WERI-Rb-1 (cell line): Measurements from ENCODE around the gene EOMES.

Experiments used
- DNase-seq: peaks from one replicate; pipeline ENCODE4 v3.0.0-alpha.2; 2020
- H3K27ac ChIP-seq: fragments of 250-450 bp; sonication (Bioruptor Pico); 2 replicates; pipeline ENCODE4 v1.5.1; 2020; ENCODE audit warnings: mild to moderate bottlenecking, moderate library complexity
- H3K27me3 ChIP-seq: fragments of 250-450 bp; sonication (Bioruptor Pico); 2 replicates; pipeline ENCODE4 v1.5.1; 2021; ENCODE audit warnings: mild to moderate bottlenecking, low read depth, moderate library complexity; ENCODE audit not compliant: insufficient read depth, severe bottlenecking
- H3K36me3 ChIP-seq: fragments of 250-450 bp; sonication (Bioruptor Pico); 2 replicates; pipeline ENCODE4 v1.5.1; 2020; ENCODE audit warnings: mild to moderate bottlenecking, moderate library complexity
- H3K4me3 ChIP-seq: 2 replicates; pipeline ENCODE4 v1.5.1; 2011; ENCODE audit warnings: low read depth, mild to moderate bottlenecking, control low read depth, low read length
- H3K9me3 ChIP-seq: fragments of 250-450 bp; sonication (Bioruptor Pico); 2 replicates; pipeline ENCODE4 v1.5.1; 2021; ENCODE audit warnings: mild to moderate bottlenecking, moderate library complexity; ENCODE audit not compliant: severe bottlenecking
- TF ChIP-seq, protein P1 (sequence below): IDR thresholded peaks from 2 replicates; pipeline ENCODE4 v1.5.1; 2011; ENCODE audit warnings: low read depth, mild to moderate bottlenecking, control low read depth, inconsistent platforms, low read length

The EOMES gene

DNA sequence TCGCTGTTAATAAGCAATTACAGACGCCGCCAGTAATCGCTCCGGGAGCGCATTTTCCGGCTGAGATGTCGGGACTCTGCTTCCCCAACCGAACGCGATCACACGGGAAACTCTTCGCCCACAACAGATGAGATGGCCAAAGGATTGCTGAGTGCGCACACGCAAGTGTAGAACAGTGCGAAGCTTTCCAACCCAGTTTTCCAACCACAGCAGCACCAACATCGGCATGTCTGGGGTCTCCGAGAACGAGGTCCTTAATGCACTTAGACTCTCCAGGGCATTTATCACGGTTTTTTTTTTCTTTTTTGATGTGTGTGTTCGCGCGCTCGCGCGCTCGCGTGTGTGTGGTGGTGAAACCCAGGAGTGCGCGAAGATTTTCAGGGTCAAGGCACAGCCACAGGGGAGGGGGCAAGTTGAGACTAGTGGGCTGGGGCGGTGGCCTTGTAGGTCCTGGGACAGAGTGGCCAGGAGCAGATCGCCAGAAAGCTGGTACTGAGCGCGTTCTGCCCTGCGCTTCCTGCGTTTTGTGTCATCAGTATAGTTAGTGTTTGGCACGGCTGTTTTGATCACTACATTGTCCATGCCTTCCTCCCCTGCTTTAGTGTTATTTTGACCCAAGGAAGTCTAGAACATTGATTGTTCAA, 1.8 kb upstream of the EOMES start:
- TF ChIP-seq, protein P1, sequence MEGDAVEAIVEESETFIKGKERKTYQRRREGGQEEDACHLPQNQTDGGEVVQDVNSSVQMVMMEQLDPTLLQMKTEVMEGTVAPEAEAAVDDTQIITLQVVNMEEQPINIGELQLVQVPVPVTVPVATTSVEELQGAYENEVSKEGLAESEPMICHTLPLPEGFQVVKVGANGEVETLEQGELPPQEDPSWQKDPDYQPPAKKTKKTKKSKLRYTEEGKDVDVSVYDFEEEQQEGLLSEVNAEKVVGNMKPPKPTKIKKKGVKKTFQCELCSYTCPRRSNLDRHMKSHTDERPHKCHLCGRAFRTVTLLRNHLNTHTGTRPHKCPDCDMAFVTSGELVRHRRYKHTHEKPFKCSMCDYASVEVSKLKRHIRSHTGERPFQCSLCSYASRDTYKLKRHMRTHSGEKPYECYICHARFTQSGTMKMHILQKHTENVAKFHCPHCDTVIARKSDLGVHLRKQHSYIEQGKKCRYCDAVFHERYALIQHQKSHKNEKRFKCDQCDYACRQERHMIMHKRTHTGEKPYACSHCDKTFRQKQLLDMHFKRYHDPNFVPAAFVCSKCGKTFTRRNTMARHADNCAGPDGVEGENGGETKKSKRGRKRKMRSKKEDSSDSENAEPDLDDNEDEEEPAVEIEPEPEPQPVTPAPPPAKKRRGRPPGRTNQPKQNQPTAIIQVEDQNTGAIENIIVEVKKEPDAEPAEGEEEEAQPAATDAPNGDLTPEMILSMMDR = no peak
- Histone ChIP-seq H3K27me3 (peaks cover 86% of the 10 kb centered on the region), H3K36me3 (no peaks in the 10 kb centered on the region), H3K9me3 (no peaks in the 10 kb centered on the region), H3K4me3 (no peak overlapping the region), H3K27ac (no peak overlapping the region)
- DNase-seq = no peak

DNA sequence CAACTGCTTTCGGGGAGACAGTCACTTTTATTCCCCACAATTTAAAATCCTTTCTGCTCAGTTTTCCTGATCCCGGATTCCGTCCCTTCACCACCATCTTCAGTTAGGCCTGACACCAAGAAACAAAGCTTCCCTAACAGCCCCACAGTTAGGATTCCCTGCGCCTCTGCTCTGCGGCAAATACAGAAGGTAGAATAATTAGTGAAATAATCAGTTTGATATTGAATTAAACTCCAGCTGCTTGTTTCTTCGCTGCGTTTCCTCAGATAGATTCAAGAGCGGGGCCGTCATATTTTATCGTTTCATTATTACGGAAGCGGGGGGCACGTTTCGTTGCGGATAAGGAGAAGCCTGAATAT, 1.3 kb upstream of the EOMES start:
- Histone ChIP-seq H3K9me3 (no peaks in the 10 kb centered on the region), H3K27me3 (peaks cover 86% of the 10 kb centered on the region), H3K4me3 (no peak overlapping the region), H3K36me3 (no peaks in the 10 kb centered on the region), H3K27ac (no peak overlapping the region)
- no peak for DNase-seq
- TF ChIP-seq, protein P1 = no peak

DNA sequence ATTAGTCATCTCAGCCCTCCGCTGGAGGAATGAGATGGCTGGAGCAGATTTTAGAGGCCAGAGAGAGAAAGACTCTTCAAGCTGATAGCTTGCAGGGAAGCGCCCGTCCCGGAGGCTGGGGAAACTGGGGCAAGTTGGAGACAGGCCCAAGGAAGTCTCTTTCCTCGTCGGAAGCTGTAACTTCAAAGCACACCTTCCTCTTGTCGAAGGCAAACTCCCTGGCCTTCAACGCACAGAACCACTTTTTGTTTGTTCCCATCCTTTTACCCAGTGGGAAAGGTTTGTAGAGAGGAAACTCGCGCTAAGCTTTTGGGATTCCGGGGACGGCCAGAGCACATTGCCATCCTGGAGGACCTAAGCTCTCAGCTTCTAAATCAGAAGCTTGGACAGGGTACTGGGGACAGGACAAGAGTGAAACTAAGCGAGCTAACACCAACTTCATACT, 900 bp upstream of the EOMES start:
- DNase-seq = no peak
- H3K27me3 ChIP-seq = peaks cover 86% of the 10 kb centered on the region
- H3K4me3 ChIP-seq = peak overlapping the region; percentile 48
- H3K9me3 ChIP-seq = no peaks in the 10 kb centered on the region
- TF ChIP-seq, protein P1 = no peak
- no peaks in the 10 kb centered on the region for H3K36me3 ChIP-seq
- H3K27ac ChIP-seq = no peak overlapping the region

DNA sequence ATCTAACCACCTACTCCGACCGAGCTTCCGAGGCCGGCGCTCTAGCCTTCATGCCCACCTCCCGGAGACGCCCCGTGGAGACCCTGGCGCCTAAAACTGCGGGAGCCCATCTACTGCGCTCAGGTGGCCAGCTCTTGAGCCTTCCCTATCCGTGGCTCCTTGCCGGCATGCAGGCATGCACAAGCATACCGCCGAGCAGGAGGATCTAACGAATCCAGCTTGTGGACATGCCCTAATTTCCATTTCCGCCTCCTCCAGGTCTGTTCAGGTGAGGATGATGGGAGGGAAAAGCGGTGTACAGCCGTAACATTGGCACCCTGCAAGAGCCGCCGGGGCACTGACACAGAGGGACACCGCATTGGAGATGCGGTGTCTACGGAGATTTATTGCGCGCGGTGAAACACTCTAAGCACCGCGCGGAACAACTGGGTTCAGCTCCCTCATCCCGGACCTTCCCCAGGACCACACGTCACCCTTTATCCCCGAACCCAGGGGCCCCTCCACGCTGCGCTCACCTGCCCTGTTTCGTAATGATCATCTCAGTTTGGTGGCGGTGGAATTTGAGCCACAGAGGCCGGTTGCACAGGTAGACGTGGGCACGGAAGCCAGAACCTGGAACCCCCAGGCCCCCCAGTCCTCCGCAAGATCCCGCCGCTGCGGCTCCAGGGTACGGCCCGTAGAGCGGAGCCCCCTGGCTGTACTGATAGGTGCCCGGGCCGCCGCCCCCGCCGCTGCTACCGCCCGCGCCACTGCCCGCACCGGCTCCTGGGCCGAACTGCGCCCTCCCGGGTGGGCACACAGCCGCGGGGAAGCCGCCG, 1.0 kb downstream of the EOMES start:
- Histone ChIP-seq H3K27ac (no peak overlapping the region), H3K27me3 (peaks cover 89% of the 10 kb centered on the region), H3K9me3 (no peaks in the 10 kb centered on the region), H3K36me3 (no peaks in the 10 kb centered on the region), H3K4me3 (peak overlapping the region; percentile 48)
- DNase-seq = no peak
- TF ChIP-seq, protein P1 = no peak

DNA sequence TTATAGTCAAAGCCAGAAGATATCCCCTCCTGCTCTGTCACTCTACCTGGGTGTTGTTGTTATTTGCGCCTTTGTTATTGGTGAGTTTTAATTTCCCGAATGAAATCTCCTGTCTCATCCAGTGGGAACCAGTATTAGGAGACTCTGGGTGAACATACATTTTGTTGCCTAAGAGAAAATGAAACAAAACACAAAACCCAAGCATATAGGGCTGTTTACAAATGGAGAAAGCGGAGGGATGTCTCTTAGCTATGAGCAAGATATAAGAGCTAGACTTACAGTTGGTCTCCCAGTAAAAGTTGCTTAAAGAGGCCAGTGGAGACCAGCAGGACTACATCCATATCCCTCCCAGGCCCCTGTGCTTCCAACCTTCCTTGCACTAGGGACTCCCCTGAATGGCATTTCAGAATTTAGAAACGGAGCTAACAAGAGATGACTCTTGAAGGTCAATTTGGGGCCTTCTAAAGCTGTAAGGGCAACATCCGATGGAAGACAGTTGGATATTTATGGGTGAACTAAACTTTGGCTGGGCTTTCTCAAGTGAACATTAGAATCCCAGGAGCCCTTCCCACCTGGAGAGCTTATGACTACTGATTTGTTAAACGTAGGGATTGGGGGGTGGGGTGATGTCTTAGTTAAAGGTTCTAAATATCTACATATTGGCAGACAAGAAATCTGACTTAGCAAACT, 2.7 kb downstream of the EOMES start:
- Histone ChIP-seq H3K9me3 (no peaks in the 10 kb centered on the region), H3K4me3 (no peak overlapping the region), H3K27me3 (peaks cover 92% of the 10 kb centered on the region), H3K27ac (no peak overlapping the region), H3K36me3 (no peaks in the 10 kb centered on the region)
- TF ChIP-seq, protein P1 = no peak
- DNase-seq = no peak
